AG09319 (cell line): ENCODE measurements around the gene GALC.

ENCODE experiments used
- DNase-seq: peaks from one replicate; pipeline ENCODE4 v3.0.0-alpha.2; 2010; ENCODE audit warnings: low read depth; ENCODE audit errors: extremely low read depth
- CTCF ChIP-seq: IDR thresholded peaks from 2 replicates; pipeline ENCODE4 v1.5.1; 2011; ENCODE audit warnings: low read depth, mild to moderate bottlenecking, inconsistent platforms, low read length, moderate library complexity

The GALC gene

GRCh38 chr14:87996291-87996592 is 3.3 kb upstream of the GALC start:
- no peak for DNase-seq
- TF ChIP-seq CTCF, result no peak

GRCh38 chr14:87995500-87996290 is 2.7 kb upstream of the GALC start:
- no peak for TF ChIP-seq CTCF
- DNase-seq, result no peak

GRCh38 chr14:87994974-87995373 is 2.0 kb upstream of the GALC start:
- no peak for TF ChIP-seq CTCF
- DNase-seq, result no peak

GRCh38 chr14:87992346-87992717 is 650 bp downstream of the GALC start:
- TF ChIP-seq CTCF, result no peak
- no peak for DNase-seq

- no peak for DNase-seq
- TF ChIP-seq CTCF, result no peak
These were observed 2.3 kb downstream of the GALC start for GRCh38 chr14:87990682-87991081.

GRCh38 chr14:87989956-87990299 is 3.1 kb downstream of the GALC start:
- no peak for DNase-seq
- TF ChIP-seq CTCF, result no peak

- DNase-seq, result no peak
- no peak for TF ChIP-seq CTCF
These were observed 3.6 kb downstream of the GALC start for GRCh38 chr14:87989221-87989955.
